ENCODE measurements around the gene CPNE4. TPM values are rescaled to one million over a fixed set of nuclear protein-coding genes. Genes with fewer than 3 reads are reported as not detected.

Gene CPNE4
- under 1 TPM in 1 of 2 donors, not detected in 1; 0.16 TPM for total RNA-seq

DNA sequence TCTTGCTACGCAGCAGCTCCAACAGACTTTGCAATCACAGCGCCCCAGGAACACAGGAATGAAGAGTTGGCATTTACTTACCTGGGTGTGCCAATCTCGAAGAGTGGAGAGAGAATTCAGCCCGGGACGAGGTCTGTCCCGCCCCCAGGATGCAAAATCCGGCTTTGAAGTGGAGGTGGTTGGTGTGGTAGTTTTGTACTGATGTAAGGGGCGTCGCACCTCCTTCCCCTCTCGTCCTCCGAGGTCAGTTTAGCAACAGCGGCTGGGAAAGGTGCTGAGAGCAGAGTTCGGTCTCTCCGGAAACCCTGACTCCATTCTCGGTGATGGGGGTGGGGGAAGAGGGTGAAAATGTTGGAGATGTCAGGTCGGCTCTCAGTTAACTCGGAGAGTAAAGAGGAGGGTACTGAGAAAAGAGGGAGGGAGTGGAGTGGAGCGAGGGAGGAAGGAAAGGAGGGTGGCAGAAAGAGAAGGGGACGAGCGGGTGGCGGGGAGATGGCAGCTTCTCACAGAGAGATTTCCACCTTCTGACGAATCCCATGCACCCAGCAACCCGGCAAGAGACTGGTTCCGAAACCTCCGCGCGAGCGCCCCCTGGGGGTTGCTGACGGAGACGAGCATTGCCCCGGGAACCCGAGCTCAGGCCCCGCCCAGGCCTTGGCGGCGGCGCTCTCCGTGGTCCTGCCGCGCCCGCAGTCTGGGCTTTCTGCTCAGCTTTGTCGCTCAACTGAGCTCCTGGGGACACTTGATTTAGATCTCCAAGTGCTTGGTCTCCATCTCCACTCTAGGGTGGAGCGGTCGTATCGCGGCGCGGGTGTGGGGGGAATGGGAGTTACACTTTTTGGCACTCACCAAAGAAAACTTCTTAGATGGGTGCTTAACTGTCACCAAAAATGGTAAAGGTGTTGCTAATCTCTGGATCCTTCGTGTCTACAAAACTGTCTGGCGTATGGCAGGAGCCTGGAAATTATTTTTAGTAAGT is at the start of gene CPNE4:
Gene CPNE4 (minus strand): TSS at position 529 of the 979 bp plus-strand sequence.
- intact Hi-C loops (cut with DNase I), result loop anchor here (5.0 kb wide), 1 partner anchor 173 kb away; no protein-coding TSS in a partner anchor
- H3K4me1 ChIP-seq, result no peaks in the 10 kb centered on the region
- no peak within 1 kb of the TSS for H3K27ac ChIP-seq
- H3K36me3 ChIP-seq, result no peaks in the 10 kb centered on the region
- H3K9ac ChIP-seq (ENCODE audit: low read depth in 2 of 2, low read length in 2 of 2), result no peak within 1 kb of the TSS
- no peaks in the 10 kb centered on the region for H3K9me3 ChIP-seq
- TF ChIP-seq, protein P1, sequence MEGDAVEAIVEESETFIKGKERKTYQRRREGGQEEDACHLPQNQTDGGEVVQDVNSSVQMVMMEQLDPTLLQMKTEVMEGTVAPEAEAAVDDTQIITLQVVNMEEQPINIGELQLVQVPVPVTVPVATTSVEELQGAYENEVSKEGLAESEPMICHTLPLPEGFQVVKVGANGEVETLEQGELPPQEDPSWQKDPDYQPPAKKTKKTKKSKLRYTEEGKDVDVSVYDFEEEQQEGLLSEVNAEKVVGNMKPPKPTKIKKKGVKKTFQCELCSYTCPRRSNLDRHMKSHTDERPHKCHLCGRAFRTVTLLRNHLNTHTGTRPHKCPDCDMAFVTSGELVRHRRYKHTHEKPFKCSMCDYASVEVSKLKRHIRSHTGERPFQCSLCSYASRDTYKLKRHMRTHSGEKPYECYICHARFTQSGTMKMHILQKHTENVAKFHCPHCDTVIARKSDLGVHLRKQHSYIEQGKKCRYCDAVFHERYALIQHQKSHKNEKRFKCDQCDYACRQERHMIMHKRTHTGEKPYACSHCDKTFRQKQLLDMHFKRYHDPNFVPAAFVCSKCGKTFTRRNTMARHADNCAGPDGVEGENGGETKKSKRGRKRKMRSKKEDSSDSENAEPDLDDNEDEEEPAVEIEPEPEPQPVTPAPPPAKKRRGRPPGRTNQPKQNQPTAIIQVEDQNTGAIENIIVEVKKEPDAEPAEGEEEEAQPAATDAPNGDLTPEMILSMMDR (IDR thresholded peaks at IDR 0.05), result peak; percentile 32
- H3K27me3 ChIP-seq, result peaks cover 29% of the 10 kb centered on the region
- H3K4me3 ChIP-seq, result no peak within 1 kb of the TSS
- DNase-seq, result peak; percentile 77

DNA sequence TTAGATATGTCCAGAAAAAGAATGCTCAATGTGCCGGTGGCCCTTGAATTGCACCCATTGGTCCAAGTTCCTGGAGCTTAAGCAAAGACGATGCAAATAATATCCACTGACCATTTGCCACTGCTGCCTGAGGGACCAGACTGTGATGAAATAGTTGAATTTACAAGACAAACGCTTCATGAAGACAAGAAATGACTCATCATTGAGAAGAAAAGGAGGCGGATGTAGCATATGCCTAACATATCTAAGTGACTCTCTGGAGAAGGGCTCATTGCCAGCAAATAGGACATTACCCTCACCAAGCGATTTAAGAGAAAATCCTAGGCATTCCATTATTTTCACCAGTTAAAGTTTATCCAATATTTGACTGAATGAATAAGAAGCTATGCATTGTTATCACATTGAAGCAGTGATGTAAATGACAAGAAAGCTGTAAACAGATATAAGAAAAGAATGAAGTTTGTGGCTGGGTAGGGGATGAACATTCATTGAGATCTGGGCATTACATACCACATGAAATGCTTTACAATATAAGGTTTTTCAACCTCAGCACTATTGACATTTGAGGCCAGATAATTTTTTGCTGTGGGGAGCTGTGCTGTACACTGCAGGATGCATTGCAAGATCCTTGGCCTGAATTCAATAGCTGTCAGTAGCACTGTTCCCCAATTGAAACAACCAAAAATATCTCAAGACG is 48.9 kb upstream of the CPNE4 start:
- Histone ChIP-seq H3K4me3 (no peak overlapping the region), H3K27ac (no peak overlapping the region), H3K9ac (ENCODE audit: low read depth in 2 of 2, low read length in 2 of 2) (no peak overlapping the region), H3K27me3 (no peaks in the 10 kb centered on the region), H3K36me3 (no peaks in the 10 kb centered on the region), H3K4me1 (no peaks in the 10 kb centered on the region), H3K9me3 (no peaks in the 10 kb centered on the region)
- intact Hi-C loops (cut with DNase I), result no loop called here
- TF ChIP-seq, protein P1 (IDR thresholded peaks at IDR 0.05), result no peak
- no peak for DNase-seq

GRCh38 chr3:132083159-132083558 is 48.3 kb upstream of the CPNE4 start:
- DNase-seq, result no peak
- H3K4me1 ChIP-seq, result no peaks in the 10 kb centered on the region
- TF ChIP-seq, protein P1 (IDR thresholded peaks at IDR 0.05), result no peak
- H3K27me3 ChIP-seq, result no peaks in the 10 kb centered on the region
- H3K27ac ChIP-seq, result no peak overlapping the region
- H3K9me3 ChIP-seq, result no peaks in the 10 kb centered on the region
- H3K36me3 ChIP-seq, result no peaks in the 10 kb centered on the region
- no peak overlapping the region for H3K9ac ChIP-seq (ENCODE audit: low read depth in 2 of 2, low read length in 2 of 2)
- intact Hi-C loops (cut with DNase I), result no loop called here
- H3K4me3 ChIP-seq, result no peak overlapping the region

DNA sequence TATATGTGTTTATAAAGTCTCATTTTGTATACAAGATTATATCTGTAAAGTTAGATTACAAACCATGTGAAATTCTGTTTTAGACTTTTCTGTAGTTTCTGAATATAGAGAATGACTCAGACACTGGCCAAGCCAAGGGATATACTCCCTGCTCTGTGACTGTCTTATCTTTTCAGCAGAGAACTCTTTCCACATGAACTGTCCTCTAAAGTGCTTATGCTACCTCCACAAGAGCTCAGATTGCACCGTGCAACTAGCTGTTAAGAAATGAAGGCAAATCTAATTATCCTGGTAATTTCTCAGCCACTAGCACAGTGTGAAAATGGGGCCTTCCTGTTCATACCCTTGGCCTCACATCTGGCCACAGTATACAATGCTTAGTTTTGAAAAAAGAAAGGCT is 44.3 kb upstream of the CPNE4 start:
- H3K4me3 ChIP-seq, result no peak overlapping the region
- TF ChIP-seq, protein P1 (IDR thresholded peaks at IDR 0.05), result no peak
- H3K9me3 ChIP-seq, result no peaks in the 10 kb centered on the region
- intact Hi-C loops (cut with DNase I), result no loop called here
- no peaks in the 10 kb centered on the region for H3K4me1 ChIP-seq
- no peak overlapping the region for H3K27ac ChIP-seq
- no peaks in the 10 kb centered on the region for H3K27me3 ChIP-seq
- no peak for DNase-seq
- no peak overlapping the region for H3K9ac ChIP-seq (ENCODE audit: low read depth in 2 of 2, low read length in 2 of 2)
- no peaks in the 10 kb centered on the region for H3K36me3 ChIP-seq

DNA sequence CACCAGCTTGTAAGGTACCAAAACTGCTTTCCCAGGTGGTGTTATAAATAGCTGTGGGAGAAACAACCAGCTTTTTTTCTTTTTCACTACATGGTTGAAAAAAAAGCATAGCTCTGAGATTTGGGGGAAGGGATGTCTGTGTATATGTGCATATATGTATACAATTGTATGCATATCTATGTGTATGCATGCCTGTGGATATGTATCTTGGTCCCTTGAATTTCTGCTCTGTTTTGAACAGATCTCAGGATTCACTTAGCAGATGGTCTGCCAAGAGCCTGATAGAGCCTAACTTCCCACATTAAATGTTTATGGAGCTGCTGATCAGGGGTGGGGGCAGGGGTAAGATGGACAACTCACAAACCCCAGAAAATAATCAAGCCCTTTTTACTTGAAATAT is 39.0 kb upstream of the CPNE4 start:
- intact Hi-C loops (cut with DNase I), result no loop called here

More for the DNA sequence above, 39.0 kb upstream of the CPNE4 start:
- H3K4me3 ChIP-seq, result no peak overlapping the region
- no peaks in the 10 kb centered on the region for H3K9me3 ChIP-seq
- no peaks in the 10 kb centered on the region for H3K27me3 ChIP-seq
- no peaks in the 10 kb centered on the region for H3K4me1 ChIP-seq
- no peaks in the 10 kb centered on the region for H3K36me3 ChIP-seq
- H3K27ac ChIP-seq, result no peak overlapping the region
- H3K9ac ChIP-seq (ENCODE audit: low read depth in 2 of 2, low read length in 2 of 2), result no peak overlapping the region
- TF ChIP-seq, protein P1 (IDR thresholded peaks at IDR 0.05), result no peak
- no peak for DNase-seq
